ENCODE measurements around the gene AXIN2. TPM values are rescaled to one million over a fixed set of nuclear protein-coding genes. Genes with fewer than 3 reads are reported as not detected.

Gene AXIN2
- total RNA-seq, 1 donor from 2014 or later = under 0.01 TPM

DNA sequence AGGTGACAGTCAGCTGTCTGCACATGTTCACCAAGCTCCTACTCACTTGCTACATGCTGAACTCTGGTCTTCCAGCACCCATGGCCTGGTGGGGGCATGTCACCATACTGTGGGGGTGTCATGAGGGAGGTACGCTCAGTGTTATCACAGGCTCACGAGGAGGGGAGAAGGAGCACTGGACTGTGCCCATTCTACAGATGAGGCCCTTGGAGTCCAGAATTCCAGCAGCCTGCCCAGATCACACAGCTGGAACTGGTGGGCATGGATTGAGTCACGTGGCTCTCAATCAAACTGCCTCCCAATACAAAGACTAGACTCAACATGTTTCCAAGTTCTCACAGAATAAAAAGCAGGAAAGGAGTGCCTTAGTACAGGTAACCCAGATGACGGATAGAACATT is 10.7 kb downstream of the AXIN2 start:
- DNase-seq (ENCODE audit: low read depth) = no peak
- no peak overlapping the region for H3K4me3 ChIP-seq (ENCODE audit: low read depth, low read length)
- no peak for FAIRE-seq
- TF ChIP-seq, protein P1, sequence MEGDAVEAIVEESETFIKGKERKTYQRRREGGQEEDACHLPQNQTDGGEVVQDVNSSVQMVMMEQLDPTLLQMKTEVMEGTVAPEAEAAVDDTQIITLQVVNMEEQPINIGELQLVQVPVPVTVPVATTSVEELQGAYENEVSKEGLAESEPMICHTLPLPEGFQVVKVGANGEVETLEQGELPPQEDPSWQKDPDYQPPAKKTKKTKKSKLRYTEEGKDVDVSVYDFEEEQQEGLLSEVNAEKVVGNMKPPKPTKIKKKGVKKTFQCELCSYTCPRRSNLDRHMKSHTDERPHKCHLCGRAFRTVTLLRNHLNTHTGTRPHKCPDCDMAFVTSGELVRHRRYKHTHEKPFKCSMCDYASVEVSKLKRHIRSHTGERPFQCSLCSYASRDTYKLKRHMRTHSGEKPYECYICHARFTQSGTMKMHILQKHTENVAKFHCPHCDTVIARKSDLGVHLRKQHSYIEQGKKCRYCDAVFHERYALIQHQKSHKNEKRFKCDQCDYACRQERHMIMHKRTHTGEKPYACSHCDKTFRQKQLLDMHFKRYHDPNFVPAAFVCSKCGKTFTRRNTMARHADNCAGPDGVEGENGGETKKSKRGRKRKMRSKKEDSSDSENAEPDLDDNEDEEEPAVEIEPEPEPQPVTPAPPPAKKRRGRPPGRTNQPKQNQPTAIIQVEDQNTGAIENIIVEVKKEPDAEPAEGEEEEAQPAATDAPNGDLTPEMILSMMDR (IDR thresholded peaks at IDR 0.05; ENCODE audit: insufficient read depth, low read length, severe bottlenecking) = no peak
- peaks cover 8% of the 10 kb centered on the region for H3K27me3 ChIP-seq (ENCODE audit: control insufficient read depth, insufficient read depth, low read length)
- no peaks in the 10 kb centered on the region for H3K36me3 ChIP-seq (ENCODE audit: control insufficient read depth, insufficient read depth, low read length)

DNA sequence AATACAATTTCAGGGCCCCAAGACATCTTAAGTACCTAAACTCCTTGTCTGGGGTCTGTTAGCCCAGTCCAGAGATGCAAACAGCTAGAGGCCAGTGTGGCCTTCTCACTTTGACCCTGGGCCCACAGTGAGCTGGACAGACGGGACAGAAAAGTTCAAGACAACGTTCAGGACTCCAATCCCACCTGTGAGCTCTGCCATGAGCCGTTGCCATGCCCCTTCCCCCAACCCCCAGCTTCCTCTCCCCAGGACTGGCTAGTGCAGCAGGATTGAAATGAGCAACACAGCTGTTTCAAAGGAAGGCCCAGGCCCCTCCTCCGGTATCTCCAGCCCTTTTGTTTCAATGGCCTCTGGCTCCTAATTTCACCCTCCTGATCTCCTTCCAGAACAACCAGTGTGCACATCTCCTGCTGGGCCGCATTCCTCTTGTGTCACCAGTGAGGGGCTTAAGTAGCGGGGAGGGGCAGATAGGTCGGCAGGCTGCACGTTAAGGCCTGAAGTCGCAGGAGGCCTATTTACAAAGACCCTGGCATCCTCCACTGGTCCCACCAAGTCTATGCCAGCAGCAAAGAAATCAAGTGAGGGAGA is 11.3 kb downstream of the AXIN2 start:
- no peak for DNase-seq (ENCODE audit: low read depth)
- Histone ChIP-seq H3K4me3 (ENCODE audit: low read depth, low read length) (no peak overlapping the region), H3K27me3 (ENCODE audit: control insufficient read depth, insufficient read depth, low read length) (peaks cover 6% of the 10 kb centered on the region), H3K36me3 (ENCODE audit: control insufficient read depth, insufficient read depth, low read length) (no peaks in the 10 kb centered on the region)
- TF ChIP-seq, protein P1 (IDR thresholded peaks at IDR 0.05; ENCODE audit: insufficient read depth, low read length, severe bottlenecking) = no peak
- no peak for FAIRE-seq

DNA sequence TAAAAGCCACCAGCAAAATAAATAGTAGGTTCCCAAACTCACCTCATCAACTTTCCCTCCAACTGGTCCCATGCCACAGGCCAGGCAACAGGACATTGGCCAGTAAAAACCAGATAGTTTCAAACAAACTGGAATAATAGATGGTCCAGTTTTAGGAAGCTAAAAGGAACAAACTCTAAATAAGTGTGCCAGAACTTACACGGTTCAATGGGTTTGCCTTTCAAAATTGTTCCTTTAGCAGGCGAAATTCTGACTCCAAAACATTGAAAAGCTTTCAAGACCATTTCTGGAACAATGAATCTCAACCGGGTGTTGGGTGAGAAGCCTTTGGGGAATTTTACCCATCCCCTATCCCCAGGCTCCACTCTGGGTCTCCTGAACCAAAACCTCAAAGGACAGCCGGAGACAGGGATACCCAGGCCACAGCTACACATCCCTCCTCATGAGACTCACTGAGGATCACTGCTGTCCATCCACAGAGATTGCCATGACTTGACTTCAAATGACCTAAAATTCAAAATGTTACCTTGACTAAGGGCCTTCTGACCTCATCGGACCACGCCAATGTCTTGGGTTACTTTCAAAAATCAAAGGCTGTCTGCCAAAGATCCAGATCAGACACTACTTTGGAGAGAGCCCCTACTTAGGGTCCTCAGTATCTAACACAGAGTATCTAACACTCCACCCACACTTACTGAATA is 13.0 kb downstream of the AXIN2 start:
- H3K4me3 ChIP-seq (ENCODE audit: low read depth, low read length) = no peak overlapping the region
- peaks cover 2% of the 10 kb centered on the region for H3K27me3 ChIP-seq (ENCODE audit: control insufficient read depth, insufficient read depth, low read length)
- DNase-seq (ENCODE audit: low read depth) = no peak
- no peaks in the 10 kb centered on the region for H3K36me3 ChIP-seq (ENCODE audit: control insufficient read depth, insufficient read depth, low read length)
- TF ChIP-seq, protein P1 (IDR thresholded peaks at IDR 0.05; ENCODE audit: insufficient read depth, low read length, severe bottlenecking) = no peak
- FAIRE-seq = no peak

DNA sequence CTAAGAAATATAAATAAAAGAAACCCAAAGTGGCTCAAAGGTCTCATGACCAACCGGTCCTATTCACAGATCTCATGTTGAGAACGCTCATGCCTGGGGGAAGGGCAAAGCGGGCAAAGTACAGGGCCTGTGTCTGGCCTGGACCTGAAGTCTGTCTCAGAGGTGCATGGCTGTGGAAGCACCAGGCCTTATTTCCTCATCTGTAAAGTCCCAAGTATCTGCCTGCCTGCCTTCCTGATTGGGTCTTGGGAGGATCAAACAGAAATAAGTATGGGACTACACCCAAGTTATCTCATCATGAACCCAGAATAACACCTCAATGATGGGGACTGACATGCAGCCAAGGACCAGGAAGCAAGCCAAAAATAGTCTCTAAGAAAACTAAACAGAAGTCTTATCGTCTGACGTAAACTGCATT is 14.2 kb downstream of the AXIN2 start:
- Histone ChIP-seq H3K27me3 (ENCODE audit: control insufficient read depth, insufficient read depth, low read length) (peaks cover 2% of the 10 kb centered on the region), H3K36me3 (ENCODE audit: control insufficient read depth, insufficient read depth, low read length) (no peaks in the 10 kb centered on the region), H3K4me3 (ENCODE audit: low read depth, low read length) (no peak overlapping the region)
- TF ChIP-seq, protein P1 (IDR thresholded peaks at IDR 0.05; ENCODE audit: insufficient read depth, low read length, severe bottlenecking) = no peak
- DNase-seq (ENCODE audit: low read depth) (no peak), FAIRE-seq (no peak)

DNA sequence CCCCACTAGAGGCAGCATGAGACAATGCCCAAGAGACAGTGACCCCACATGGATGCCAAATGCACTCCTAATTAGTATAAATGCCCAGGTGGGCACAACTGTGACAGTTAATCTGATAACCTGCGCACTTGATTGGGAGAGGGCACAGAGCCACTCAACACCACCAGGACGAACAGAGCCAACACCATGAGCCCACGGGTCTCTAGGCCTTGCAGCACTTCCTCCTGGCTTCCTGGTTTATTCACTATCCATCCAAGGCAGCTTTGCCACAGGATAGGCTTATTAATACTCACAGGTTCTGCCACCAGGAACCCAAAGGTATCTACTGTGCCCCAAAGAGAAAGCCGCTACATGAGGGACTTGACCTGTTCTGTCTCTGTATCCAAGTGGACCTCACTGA is 14.9 kb downstream of the AXIN2 start:
- TF ChIP-seq, protein P1 (IDR thresholded peaks at IDR 0.05; ENCODE audit: insufficient read depth, low read length, severe bottlenecking) = no peak
- FAIRE-seq (no peak), DNase-seq (ENCODE audit: low read depth) (no peak)
- no peaks in the 10 kb centered on the region for H3K36me3 ChIP-seq (ENCODE audit: control insufficient read depth, insufficient read depth, low read length)
- no peak overlapping the region for H3K4me3 ChIP-seq (ENCODE audit: low read depth, low read length)
- peaks cover 2% of the 10 kb centered on the region for H3K27me3 ChIP-seq (ENCODE audit: control insufficient read depth, insufficient read depth, low read length)
